ENCODE results near the gene SLC39A9.

The SLC39A9 gene

DNA sequence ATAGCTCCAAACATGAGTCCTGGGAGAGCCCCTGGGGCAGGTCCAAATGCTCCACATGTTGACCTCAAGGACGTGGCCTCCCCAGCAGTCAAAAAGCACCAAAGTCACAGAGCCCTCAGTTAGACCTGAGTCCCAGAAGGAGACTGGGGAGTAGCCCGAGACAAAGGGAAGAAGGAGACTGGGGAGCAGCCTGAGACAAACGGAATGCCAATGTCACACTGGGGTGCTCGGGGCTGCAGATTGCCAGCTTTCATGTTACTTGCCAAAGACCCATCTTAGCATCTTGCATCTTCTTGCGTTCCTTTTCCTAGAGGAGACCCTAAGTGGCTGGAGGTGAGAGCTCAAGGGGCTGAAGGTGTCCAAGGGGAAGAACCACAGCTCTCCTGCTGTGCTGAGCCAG lies 100.9 kb downstream of the SLC39A9 start:
- DNase-seq (ENCODE audit: low read depth, low spot score) = no peak

DNA sequence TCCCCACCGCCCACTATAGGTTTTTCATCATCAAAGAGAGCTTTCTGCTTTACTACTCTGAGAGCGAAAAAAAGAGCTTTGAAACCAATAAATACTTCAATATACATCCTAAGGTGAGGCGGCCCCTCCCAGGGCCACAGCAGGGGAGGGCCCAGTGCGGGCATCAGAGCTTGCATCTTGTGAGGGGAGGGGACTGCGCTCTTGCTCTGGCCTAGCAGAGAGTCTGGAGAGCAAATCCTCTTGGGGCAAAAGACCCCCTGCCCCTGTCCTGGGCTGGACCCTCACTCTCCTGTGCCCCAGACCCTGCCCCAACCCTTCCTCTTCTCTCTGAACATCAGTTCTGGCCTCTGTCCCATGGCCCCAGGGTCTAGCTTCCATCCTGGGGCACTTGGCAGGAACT lies 101.6 kb downstream of the SLC39A9 start:
- DNase-seq (ENCODE audit: low read depth, low spot score) = no peak

DNA sequence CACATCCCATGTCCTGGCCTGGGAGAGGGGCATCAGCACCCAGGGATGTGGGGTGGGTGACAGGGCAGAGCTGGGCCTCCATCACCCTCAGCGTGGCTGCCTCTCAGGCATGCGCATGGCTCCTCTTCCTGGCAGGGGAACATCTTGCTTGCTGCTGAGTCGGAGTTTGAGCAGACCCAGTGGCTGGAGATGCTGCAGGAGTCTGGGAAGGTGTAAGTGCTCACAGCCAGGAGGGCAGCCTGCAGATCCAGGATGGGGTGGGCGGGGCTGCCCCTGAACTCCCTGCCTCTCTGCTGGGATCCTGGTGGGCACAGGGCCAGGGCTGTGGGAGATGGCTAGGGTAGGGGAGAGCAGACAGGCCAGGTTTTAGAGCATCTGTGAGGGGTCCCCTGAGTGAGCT lies 102.2 kb downstream of the SLC39A9 start:
- DNase-seq (ENCODE audit: low read depth, low spot score) = no peak

DNA sequence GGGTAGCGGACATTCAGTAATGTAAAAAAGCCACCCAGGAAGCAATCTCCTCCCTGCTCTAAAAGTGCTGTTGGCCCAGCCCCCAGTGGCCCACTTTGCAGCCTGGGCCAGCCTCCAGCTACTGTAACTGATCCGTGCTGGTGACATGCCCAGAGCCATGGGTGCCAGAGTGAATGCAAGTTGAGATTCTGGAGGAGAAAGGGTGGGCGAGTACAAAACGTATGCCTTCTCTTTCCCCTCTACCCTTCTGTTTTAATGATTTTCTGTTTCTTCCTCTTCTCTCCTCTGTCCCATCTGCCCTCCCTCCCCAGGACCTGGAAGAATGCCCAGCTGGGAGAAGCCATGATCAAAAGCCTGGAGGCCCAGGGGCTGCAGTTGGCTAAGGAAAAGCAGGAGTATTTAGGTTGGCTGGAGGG lies 102.9 kb downstream of the SLC39A9 start:
- no peak for DNase-seq (ENCODE audit: low read depth, low spot score)

DNA sequence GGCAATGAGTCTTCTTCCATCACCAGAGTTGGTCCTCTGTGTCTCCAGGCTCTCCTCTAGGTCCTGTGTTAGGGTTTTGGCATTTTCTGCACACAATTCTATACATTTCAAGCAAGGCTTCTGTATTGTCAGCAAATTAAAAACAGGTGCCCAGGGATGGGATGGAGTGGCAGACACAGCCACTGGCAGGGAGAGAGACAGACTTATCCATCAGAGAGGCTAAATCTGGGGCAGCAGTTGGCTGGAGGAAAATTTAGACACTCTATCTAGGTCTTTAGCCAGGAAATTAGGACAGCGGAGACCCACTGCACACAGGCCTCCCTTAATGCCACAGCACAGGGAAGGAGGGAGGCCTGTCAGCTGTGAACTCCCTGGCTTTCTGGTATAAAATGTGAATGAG lies 106.3 kb downstream of the SLC39A9 start:
- no peak for DNase-seq (ENCODE audit: low read depth, low spot score)

DNA sequence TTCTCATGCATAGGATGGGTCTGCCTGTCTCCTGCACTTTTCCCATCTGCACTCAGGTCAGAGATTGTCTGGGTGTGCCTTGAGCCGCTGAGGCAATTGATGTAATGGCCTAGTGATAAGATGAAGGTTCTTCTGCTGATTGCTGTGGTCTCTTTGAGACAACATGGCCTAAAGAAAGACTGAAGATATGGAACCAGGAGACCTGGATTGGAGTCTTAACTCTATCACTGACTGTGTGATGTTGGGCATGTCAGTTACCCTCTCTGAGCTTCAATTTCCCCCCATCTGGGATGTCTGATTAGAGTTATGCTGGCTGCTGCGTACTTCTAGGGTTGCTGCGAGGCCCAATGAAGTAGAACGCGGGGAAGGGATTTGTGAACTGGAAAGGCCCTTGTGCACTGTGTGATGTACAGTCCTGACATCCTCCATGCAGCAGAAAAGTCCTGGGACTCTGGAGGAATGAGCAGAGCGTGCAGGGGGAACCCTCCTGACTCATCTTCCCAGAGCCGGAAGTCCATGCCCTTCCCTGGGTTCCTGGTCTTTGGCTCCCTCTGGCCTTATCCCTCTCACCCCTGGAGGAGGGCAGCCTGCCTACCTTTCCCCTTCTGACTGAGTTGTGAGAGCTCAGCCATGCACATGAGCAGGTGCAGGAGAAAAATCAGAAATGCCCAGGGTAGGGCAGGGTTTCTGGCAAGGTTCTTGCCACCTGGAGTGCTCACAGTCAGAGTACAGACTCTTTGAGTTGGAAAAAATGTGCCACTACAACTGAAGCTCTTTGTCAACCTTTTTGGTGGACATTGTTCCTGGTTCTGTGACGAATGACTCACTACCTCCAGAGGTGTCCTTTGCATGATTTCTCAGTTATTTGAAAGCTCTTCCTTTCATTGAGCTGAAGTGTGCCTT lies 107.1 kb downstream of the SLC39A9 start:
- no peak for DNase-seq (ENCODE audit: low read depth, low spot score)

DNA sequence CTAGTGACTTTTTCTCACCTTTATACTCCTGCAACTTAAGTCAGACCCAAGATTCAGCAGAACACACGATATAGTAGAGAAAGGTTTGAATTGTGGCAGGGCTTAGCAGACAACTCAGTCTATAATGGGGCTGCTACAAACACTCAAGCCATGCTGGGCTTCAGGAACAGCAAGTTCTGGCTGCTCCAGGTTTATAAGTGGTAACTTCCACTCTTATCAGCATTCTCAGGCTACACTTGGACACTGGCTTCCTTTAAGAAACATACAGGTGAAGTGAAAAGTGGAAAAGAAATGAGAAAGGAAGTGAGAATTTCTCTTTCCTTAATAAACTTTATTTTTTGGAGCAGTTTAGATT lies 107.7 kb downstream of the SLC39A9 start:
- DNase-seq (ENCODE audit: low read depth, low spot score) = no peak
